Breast epithelium (tissue), 4 donors: ENCODE data around the gene GNAI2. TPM values are rescaled to one million over a fixed set of nuclear protein-coding genes. Genes with fewer than 3 reads are reported as not detected.
"Not testable (repeated sequence)": the region's sequence is repeated elsewhere in the genome, so short reads cannot be mapped to it uniquely, and the experiment has no call there.

Experiments used
- DNase-seq, 2 donors: peaks; one replicate each; pipeline ENCODE4 v3.0.0-alpha.2; 2019; ENCODE audit warnings: low spot score in 2 of 2
- H3K27ac ChIP-seq, 2 donors: fragments of 200-600 bp; sonication (generic) in 1 of 2; one replicate each; pipeline ENCODE4 v1.5.1; 2016 to 2019; ENCODE audit warnings: mild to moderate bottlenecking in 1 of 2
- H3K27me3 ChIP-seq, 2 donors: fragments of 200-600 bp; sonication (generic) in 1 of 2; one replicate each; pipeline versions ENCODE4 v1.5.1 to v1.6.0; 2017 to 2019; ENCODE audit warnings: control low read depth in 1 of 2, mild to moderate bottlenecking in 1 of 2
- H3K36me3 ChIP-seq: fragments of 200-600 bp; one replicate; pipeline ENCODE4 v1.5.1; 2019
- H3K4me1 ChIP-seq, 2 donors: fragments of 200-600 bp; sonication (generic); one replicate each; pipeline ENCODE4 v1.5.1; 2016 to 2019; ENCODE audit warnings: control low read depth in 1 of 2
- H3K4me3 ChIP-seq, 3 donors: fragments of 200-600 bp; sonication (generic); 1 replicate in 2 of 3; 2 replicates in 1 of 3; pipeline ENCODE4 v1.5.1; 2016 to 2019; ENCODE audit warnings: mild to moderate bottlenecking in 3 of 3, moderate library complexity in 2 of 3
- H3K9me3 ChIP-seq, 2 donors: fragments of 200-600 bp; sonication (generic) in 1 of 2; one replicate each; pipeline ENCODE4 v1.5.1; 2016 to 2019; ENCODE audit warnings: control low read depth in 1 of 2
- POLR2A ChIP-seq: fragments of 450-650 bp; IDR thresholded peaks from one replicate; pipeline ENCODE4 v1.6.1; 2016; ENCODE audit warnings: antibody characterized with exemption, mild to moderate bottlenecking, moderate library complexity
- POLR2AphosphoS5 ChIP-seq, 3 donors: sonication (generic); formaldehyde crosslinking; IDR thresholded peaks; one replicate each; pipeline ENCODE4 v1.6.1; 2017; ENCODE audit warnings: antibody characterized with exemption in 3 of 3
- intact Hi-C: fragments of 100-400 bp; cut with DNase I; formaldehyde crosslinking; loops from one replicate; pipeline ENCODE4 v1.15.1; 2023; ENCODE audit warnings: low total_unique reads
- total RNA-seq, 3 donors: library from RNA; depleted of rRNA; stranded (reverse); fragments of >200 nt; gene quantifications; one replicate each; pipeline ENCODE4 v1.1.0, GENCODE V29; 2016
- TF ChIP-seq, protein P1 (sequence below), 3 donors: fragments of 450-650 bp; IDR thresholded peaks; one replicate each; pipeline ENCODE4 v1.5.1; 2016 to 2017; ENCODE audit warnings: antibody characterized with exemption in 3 of 3, mild to moderate bottlenecking in 3 of 3, moderate library complexity in 3 of 3

GNAI2 gene
- total RNA-seq, 3 donors from 2014 or later, result 95.3 to 232 (median 162) TPM

DNA sequence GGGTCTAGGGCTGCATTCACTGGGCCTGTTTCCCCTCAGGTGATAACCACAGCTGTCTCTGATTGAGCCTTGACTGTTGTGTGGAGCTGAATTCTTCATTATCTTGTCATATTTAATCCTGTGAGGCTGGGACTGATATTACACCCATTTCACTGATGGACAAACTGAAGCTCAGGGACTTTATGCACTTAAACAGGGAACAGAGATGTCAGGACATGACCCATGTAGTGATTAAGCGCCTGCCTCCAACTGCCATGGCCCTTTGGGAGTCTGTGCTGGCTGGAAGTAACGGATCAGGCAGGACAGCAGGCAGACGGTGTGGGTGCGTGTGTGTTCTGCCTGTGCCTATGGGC, 7.5 kb downstream of the GNAI2 start:
- peak overlapping the region; percentile 78 to 93 for H3K27ac ChIP-seq
- H3K9me3 ChIP-seq, result no peaks in the 10 kb centered on the region
- H3K4me1 ChIP-seq, result peaks cover 35 to 56% of the 10 kb centered on the region in 2 donors
- no peaks in the 10 kb centered on the region for H3K27me3 ChIP-seq
- TF ChIP-seq POLR2A (no peak), POLR2AphosphoS5 (IDR thresholded peaks at IDR 0.05) (no peak)
- TF ChIP-seq, protein P1, sequence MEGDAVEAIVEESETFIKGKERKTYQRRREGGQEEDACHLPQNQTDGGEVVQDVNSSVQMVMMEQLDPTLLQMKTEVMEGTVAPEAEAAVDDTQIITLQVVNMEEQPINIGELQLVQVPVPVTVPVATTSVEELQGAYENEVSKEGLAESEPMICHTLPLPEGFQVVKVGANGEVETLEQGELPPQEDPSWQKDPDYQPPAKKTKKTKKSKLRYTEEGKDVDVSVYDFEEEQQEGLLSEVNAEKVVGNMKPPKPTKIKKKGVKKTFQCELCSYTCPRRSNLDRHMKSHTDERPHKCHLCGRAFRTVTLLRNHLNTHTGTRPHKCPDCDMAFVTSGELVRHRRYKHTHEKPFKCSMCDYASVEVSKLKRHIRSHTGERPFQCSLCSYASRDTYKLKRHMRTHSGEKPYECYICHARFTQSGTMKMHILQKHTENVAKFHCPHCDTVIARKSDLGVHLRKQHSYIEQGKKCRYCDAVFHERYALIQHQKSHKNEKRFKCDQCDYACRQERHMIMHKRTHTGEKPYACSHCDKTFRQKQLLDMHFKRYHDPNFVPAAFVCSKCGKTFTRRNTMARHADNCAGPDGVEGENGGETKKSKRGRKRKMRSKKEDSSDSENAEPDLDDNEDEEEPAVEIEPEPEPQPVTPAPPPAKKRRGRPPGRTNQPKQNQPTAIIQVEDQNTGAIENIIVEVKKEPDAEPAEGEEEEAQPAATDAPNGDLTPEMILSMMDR (IDR thresholded peaks at IDR 0.05), result no peak
- H3K4me3 ChIP-seq, result peak overlapping the region in 2 of 3 donors; percentile 7 to 43
- intact Hi-C loops, result no loop called here
- no peaks in the 10 kb centered on the region for H3K36me3 ChIP-seq
- no peak for DNase-seq

DNA sequence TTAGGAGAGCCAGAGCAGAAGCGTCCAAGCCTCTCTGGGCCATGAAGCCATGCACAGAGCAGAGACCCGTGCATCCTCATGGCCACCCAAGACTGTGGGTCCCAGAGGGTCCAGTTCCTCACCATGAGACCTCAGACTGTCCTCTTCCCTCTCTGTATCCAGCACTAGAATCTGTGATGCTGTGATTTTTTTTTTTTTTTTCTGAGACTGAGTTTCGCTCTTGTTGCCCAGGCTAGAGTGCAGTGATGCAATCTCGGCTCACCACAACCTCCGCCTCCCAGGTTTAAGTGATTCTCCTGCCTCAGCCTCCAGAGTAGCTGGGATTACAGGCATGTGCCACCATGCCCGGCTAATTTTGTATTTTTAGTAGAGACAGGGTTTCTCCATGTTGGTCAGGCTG, 8.8 kb downstream of the GNAI2 start:
- H3K4me3 ChIP-seq, H3K36me3 ChIP-seq, H3K27me3 ChIP-seq, H3K9me3 ChIP-seq, DNase-seq, intact Hi-C loops: not testable (repeated sequence)
- Histone ChIP-seq H3K27ac (peak overlapping the region; percentile 92 to 98), H3K4me1 (peaks cover 31 to 43% of the 10 kb centered on the region in 2 donors)

DNA sequence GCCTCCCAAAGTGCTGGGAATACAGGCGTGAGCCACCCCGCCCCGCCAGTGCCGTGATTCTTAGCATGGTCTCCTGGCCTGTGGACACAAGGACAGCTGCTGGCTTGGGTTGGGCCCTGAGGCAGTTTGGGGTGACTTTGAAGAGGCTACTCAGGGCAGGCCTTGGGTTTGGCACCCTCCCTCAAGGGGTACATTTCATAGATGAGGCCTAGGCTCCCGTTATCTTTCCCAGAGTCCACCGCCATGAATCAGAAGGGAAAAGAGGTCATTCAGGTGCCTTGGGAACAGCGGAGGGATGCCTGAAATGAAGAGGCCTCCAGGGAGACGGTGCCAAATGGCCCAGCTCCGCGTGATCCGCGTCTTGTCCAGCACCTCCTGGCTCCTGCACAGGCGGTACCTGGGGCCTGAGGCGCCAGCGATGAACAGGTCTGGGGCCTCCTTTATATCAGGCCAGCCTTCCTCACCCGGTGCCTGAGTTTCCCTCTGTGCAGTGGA, 9.3 kb downstream of the GNAI2 start:
- no peak for TF ChIP-seq POLR2A
- TF ChIP-seq, protein P1 (IDR thresholded peaks at IDR 0.05), result no peak
- TF ChIP-seq POLR2AphosphoS5 (IDR thresholded peaks at IDR 0.05), result no peak
- DNase-seq, result no peak
- peak overlapping the region; percentile 92 to 98 for H3K27ac ChIP-seq

DNA sequence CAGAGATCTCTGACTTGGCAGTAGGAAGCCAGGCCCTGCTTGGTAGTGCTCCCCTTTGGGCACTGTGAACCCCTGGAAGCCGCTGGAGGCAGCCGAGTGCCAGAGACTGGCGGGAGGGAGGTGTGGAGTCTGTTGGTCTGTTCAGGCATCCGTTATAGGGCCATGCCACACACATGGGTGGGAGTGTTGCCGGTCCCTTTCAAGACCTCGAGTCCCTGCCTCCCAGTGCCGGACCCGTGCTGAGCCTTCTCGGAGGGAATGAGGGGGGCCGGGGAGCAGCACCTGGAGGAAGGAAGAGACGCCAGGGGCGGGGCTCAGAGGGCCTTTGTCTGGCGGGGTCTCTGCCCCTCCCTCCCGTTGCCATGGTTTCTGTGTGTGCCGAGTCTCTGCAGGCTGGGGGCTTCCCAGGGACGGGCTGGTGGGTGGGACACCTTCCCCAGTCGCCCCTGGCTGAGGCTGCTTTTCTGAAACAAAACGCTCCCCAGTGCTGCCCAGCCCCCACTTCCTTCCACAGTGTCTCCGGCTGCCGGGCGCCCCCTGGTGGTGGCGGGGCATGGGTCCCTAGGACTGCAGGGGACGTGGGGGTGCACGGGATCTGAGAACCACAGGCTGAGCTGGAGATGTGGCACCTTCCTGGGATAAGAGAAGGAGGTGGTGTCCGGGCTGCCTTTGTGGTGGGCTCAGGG, 10.0 kb downstream of the GNAI2 start:
- Histone ChIP-seq H3K9me3 (no peaks in the 10 kb centered on the region), H3K27me3 (no peaks in the 10 kb centered on the region), H3K4me3 (peak overlapping the region; percentile 33 to 79 (median 54)), H3K27ac (peak overlapping the region; percentile 92 to 98), H3K36me3 (no peaks in the 10 kb centered on the region), H3K4me1 (peaks cover 35 to 37% of the 10 kb centered on the region in 2 donors)
- TF ChIP-seq POLR2A, result no peak
- TF ChIP-seq, protein P1 (IDR thresholded peaks at IDR 0.05), result peak; percentile 96 to 99 (median 97)
- TF ChIP-seq POLR2AphosphoS5 (IDR thresholded peaks at IDR 0.05), result peak in 2 of 3 donors; percentile 55 to 82
- intact Hi-C loops, result no loop called here
- DNase-seq, result peak; percentile 91 to 92

More for the DNA sequence above, 9.3 kb downstream of the GNAI2 start:
- no peaks in the 10 kb centered on the region for H3K27me3 ChIP-seq
- H3K4me1 ChIP-seq, result peaks cover 34 to 38% of the 10 kb centered on the region in 2 donors
- H3K9me3 ChIP-seq, result no peaks in the 10 kb centered on the region
- peak overlapping the region; percentile 33 to 79 (median 54) for H3K4me3 ChIP-seq
- H3K36me3 ChIP-seq, result no peaks in the 10 kb centered on the region
- intact Hi-C loops, result no loop called here

DNA sequence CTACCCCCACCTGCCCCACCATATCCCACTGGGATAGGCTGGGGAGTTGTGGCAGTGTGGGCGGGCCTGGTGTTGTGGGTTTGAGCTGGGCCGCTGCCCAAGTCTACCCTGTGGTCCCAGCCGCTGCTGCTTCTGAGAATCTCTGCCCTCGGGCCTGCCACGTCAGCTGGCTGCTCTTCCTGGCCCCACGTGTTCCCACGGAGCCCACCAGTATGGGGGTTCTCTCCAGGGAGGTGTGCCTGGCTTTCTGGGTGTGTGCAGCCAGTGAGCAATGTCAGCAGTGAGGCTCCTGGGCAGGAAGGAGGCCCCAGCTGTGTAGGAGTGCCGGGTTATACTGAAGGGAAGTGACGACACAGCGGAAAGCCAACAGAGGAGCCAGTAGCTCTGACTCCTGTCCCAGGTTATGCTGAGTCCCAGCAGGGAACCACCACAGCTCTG, 10.5 kb downstream of the GNAI2 start:
- Histone ChIP-seq H3K27ac (peak overlapping the region; percentile 92 to 98), H3K4me1 (peaks cover 30 to 37% of the 10 kb centered on the region in 2 donors), H3K27me3 (no peaks in the 10 kb centered on the region), H3K36me3 (no peaks in the 10 kb centered on the region), H3K4me3 (peak overlapping the region; percentile 33 to 79 (median 54)), H3K9me3 (no peaks in the 10 kb centered on the region)
- TF ChIP-seq, protein P1 (IDR thresholded peaks at IDR 0.05), result peak in 1 of 3 donors; percentile 28
- TF ChIP-seq POLR2AphosphoS5 (IDR thresholded peaks at IDR 0.05) (peak in 1 of 3 donors; percentile 4), POLR2A (no peak)
- intact Hi-C loops, result no loop called here
- no peak for DNase-seq
